Stomach (tissue), 9 donors: ENCODE data around the gene RFC3. TPM values are rescaled to one million over a fixed set of nuclear protein-coding genes. Genes with fewer than 3 reads are reported as not detected.

Source experiments
- DNase-seq, 2 donors: peaks; one replicate each; pipeline versions ENCODE4 v3.0.0 to v3.0.0-alpha.2; 2013 to 2019
- H3K27ac ChIP-seq, 5 donors: fragments of 200-600 bp in 4 of 5; sonication (generic) in 4 of 5; one replicate each; pipeline ENCODE4 v1.5.1; 2013 to 2019; ENCODE audit warnings: mild to moderate bottlenecking in 1 of 5, moderate library complexity in 1 of 5
- H3K27me3 ChIP-seq, 3 donors: fragments of 200-600 bp; sonication (generic); one replicate each; pipeline ENCODE4 v1.5.1; 2017 to 2019; ENCODE audit warnings: mixed run types in 1 of 3
- H3K36me3 ChIP-seq, 4 donors: fragments of 200-600 bp; sonication (generic); 1 replicate in 3 of 4; 2 replicates in 1 of 4; pipeline ENCODE4 v1.5.1; 2016 to 2019
- H3K4me1 ChIP-seq, 4 donors: fragments of 200-600 bp; sonication (generic); one replicate each; pipeline ENCODE4 v1.5.1; 2016 to 2019
- H3K4me3 ChIP-seq, 4 donors: fragments of 200-600 bp; sonication (generic) in 3 of 4; one replicate each; pipeline ENCODE4 v1.5.1; 2016 to 2019; ENCODE audit warnings: mild to moderate bottlenecking in 1 of 4
- H3K9me3 ChIP-seq, 4 donors: fragments of 200-600 bp; sonication (generic); one replicate each; pipeline ENCODE4 v1.5.1; 2016 to 2019
- EP300 ChIP-seq: sonication (generic); formaldehyde crosslinking; IDR thresholded peaks from one replicate; pipeline ENCODE4 v1.6.1; 2017; ENCODE audit warnings: antibody characterized with exemption
- POLR2A ChIP-seq, 4 donors: fragments of 450-650 bp; IDR thresholded peaks; one replicate each; pipeline ENCODE4 v1.6.1; 2016; ENCODE audit warnings: antibody characterized with exemption in 4 of 4, control low read depth in 2 of 4, mild to moderate bottlenecking in 1 of 4, moderate library complexity in 1 of 4
- POLR2AphosphoS5 ChIP-seq, 3 donors: sonication (generic); formaldehyde crosslinking; IDR thresholded peaks; one replicate each; pipeline ENCODE4 v1.6.1; 2016; ENCODE audit warnings: antibody characterized with exemption in 3 of 3
- WGBS, 5 donors: extraction: QIAGEN DNeasy Blood & Tissue Kit in 3 of 5; methylation state at CpG; one replicate each; pipeline versions ENCODE4 v1.1.5 to v1.1.7; 2013 to 2018; 5-methylcytosine and 5-hydroxymethylcytosine counted together
- intact Hi-C: fragments of 100-400 bp; cut with DNase I; formaldehyde crosslinking; loops from one replicate; pipeline ENCODE4 v1.15.1; 2023; ENCODE audit warnings: low total_unique reads
- polyA plus RNA-seq, 3 donors: library from polyadenylated mRNA; stranded (reverse); fragments of 200-250 nt; gene quantifications; one replicate each; pipeline ENCODE4 v1.2.3, GENCODE V29; 2013
- small RNA-seq, 4 donors: library from RNA; depleted of rRNA; stranded (forward); fragments of <200 nt; gene quantifications; one replicate each; pipeline ENCODE3, GENCODE V24; 2016
- total RNA-seq, 5 donors: library from RNA; depleted of rRNA; stranded (reverse); fragments of >200 nt; gene quantifications; one replicate each; pipeline versions ENCODE4 v1.1.0 to v1.2.3, GENCODE V29; 2014 to 2016
- TF ChIP-seq, protein P1 (sequence below), 7 experiments: fragments of 450-650 bp in 4 of 7; fragments of 200-600 bp in 3 of 7; sonication (generic) in 3 of 7; IDR thresholded peaks; one replicate each; pipeline ENCODE4 v1.5.1; 2016 to 2019; ENCODE audit warnings: antibody characterized with exemption in 7 of 7, control low read depth in 2 of 7, mild to moderate bottlenecking in 1 of 7
- donor health status: healthy with polysubstance abuse.
- donor health status: Bipolar disorder and iron deficiency.
- donor health status: healthy.

RFC3 gene
- total and polyA plus RNA-seq, 8 donors, result 0.58 to 27.7 (median 7.8) TPM

DNA sequence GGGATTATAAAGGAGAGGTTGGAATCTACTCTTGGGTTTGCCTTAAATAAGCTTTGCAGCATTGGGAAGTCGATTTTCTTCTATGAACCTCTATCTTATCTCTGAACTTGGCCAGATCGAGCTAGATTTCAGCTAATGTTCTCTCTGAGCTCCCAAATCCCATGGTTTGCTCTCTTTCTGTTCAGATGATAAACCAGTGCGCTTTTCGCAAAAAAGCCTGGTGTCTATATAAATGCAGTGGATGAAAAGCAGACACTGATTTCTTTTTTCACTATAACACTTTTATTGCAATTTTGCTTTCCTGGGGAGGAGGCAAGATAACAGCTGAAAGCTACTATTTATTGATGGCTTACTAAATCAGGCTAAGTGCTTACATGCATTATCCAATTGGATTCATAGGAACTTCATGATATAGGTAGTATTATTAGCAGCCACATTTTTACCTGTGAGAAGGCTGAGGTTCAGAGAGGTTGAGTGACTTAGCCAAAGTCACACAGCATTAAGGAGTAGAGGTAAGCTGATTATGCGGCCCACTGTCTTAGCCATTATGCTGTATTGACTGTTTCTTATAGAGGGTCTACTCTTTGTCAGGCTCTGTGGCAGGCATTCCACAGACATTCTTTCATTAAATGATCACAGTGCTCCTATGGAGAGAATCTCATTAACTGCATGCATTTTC, 58.9 kb downstream of the RFC3 start:
- no peak for DNase-seq
- no peaks in the 10 kb centered on the region for H3K36me3 ChIP-seq
- H3K27ac ChIP-seq, result no peak overlapping the region
- TF ChIP-seq, protein P1, sequence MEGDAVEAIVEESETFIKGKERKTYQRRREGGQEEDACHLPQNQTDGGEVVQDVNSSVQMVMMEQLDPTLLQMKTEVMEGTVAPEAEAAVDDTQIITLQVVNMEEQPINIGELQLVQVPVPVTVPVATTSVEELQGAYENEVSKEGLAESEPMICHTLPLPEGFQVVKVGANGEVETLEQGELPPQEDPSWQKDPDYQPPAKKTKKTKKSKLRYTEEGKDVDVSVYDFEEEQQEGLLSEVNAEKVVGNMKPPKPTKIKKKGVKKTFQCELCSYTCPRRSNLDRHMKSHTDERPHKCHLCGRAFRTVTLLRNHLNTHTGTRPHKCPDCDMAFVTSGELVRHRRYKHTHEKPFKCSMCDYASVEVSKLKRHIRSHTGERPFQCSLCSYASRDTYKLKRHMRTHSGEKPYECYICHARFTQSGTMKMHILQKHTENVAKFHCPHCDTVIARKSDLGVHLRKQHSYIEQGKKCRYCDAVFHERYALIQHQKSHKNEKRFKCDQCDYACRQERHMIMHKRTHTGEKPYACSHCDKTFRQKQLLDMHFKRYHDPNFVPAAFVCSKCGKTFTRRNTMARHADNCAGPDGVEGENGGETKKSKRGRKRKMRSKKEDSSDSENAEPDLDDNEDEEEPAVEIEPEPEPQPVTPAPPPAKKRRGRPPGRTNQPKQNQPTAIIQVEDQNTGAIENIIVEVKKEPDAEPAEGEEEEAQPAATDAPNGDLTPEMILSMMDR (IDR thresholded peaks at IDR 0.05), result no peak
- TF ChIP-seq POLR2A (IDR thresholded peaks at IDR 0.05), result no peak
- TF ChIP-seq EP300, result no peak
- no peak for TF ChIP-seq POLR2AphosphoS5 (IDR thresholded peaks at IDR 0.05)
- H3K4me1 ChIP-seq, result no peaks in the 10 kb centered on the region
- no peaks in the 10 kb centered on the region for H3K27me3 ChIP-seq
- intact Hi-C loops, result no loop called here
- 70 to 78% (median 74%) methylated on average over 5 of the region's 5 CpGs for WGBS, 5 donors
- no peaks in the 10 kb centered on the region for H3K9me3 ChIP-seq
- H3K4me3 ChIP-seq, result no peak overlapping the region

DNA sequence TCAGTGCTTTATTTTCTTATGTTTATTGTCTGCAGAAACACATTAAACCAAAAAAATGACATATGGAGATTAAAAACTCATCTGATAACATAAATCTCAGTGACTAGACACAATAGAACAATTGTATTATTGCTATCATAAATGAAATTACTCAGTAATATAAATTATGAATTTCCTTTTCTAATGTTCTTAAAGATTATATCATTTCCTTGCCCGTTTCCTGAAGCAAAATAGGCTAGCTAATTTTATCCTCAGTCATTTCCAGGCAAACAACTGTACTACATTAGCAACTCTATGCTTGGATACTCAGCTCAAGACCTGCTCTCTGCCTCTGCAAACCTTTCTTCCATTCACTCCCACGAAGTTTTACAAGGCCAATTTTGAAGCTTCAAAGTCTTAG, 61.2 kb downstream of the RFC3 start:
- Histone ChIP-seq H3K9me3 (no peaks in the 10 kb centered on the region), H3K27ac (no peak overlapping the region), H3K36me3 (no peaks in the 10 kb centered on the region), H3K4me3 (no peak overlapping the region), H3K27me3 (no peaks in the 10 kb centered on the region), H3K4me1 (no peaks in the 10 kb centered on the region)
- intact Hi-C loops, result no loop called here
- 55 to 77% (median 70%) methylated on average over 2 of the region's 2 CpGs for WGBS, 5 donors
- TF ChIP-seq, protein P1 (IDR thresholded peaks at IDR 0.05), result no peak
- TF ChIP-seq POLR2A (IDR thresholded peaks at IDR 0.05), result no peak
- TF ChIP-seq POLR2AphosphoS5 (IDR thresholded peaks at IDR 0.05), result no peak
- TF ChIP-seq EP300, result no peak
- no peak for DNase-seq

DNA sequence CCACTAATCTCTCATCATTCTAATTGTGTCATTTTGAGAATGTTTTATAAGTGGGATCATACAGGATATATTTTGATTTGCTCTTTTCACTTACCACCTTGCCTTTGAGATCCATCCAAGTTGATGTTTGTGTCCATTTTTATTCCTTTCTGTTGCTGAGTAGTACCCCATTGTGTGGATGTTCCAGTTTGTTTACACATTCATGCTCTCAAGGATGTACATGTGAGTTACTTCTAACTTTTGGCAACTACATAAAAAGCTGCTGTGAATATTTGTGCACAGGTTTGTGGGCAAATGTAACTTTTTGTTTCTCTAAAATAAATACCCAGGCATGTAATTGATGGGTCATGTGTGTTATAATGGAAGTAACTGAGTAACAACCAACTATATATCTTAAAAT, 64.9 kb downstream of the RFC3 start:
- no peaks in the 10 kb centered on the region for H3K9me3 ChIP-seq
- H3K27ac ChIP-seq, result no peak overlapping the region
- H3K4me3 ChIP-seq, result no peak overlapping the region
- H3K4me1 ChIP-seq, result no peaks in the 10 kb centered on the region
- no peak for DNase-seq
- intact Hi-C loops, result no loop called here
- TF ChIP-seq POLR2A (IDR thresholded peaks at IDR 0.05), result no peak
- TF ChIP-seq, protein P1 (IDR thresholded peaks at IDR 0.05), result no peak
- TF ChIP-seq EP300, result no peak
- TF ChIP-seq POLR2AphosphoS5 (IDR thresholded peaks at IDR 0.05), result no peak
- H3K36me3 ChIP-seq, result no peaks in the 10 kb centered on the region
- H3K27me3 ChIP-seq, result no peaks in the 10 kb centered on the region

DNA sequence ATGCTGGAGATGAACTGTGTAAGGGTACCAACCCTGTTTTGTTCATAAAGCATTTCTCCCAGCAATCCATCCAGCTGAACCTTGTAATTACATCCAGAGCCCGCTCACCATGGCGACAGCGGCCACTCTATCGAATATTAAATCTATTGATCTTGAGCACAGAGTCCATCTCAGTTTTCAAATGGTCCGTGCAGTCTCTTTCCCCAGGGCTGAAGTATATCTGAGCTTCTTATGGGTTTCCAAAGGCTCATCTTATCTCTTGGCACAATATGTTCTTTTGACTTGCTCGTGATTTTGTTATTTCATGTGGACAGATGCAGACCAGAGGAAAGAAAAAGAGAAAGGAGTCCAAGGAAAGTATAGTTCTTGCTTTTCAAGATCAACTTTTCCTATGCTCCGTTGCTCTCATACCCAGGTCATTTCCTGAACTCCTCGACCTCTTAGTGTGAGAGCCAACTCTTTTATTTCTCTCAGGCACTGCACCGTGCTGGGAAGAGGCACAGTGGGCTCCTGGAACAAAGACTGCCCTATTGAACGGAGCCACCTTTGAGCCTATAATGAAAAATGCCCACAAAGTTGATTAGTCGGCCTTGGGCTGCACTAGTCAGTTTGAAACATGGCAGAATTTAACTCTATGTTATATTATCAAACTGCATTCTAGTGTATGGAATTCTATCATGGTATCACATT, 66.7 kb downstream of the RFC3 start:
- no peak for TF ChIP-seq POLR2A (IDR thresholded peaks at IDR 0.05)
- no peak for TF ChIP-seq EP300
- TF ChIP-seq, protein P1 (IDR thresholded peaks at IDR 0.05), result no peak
- WGBS, 5 donors, result 83 to 89% (median 87%) methylated on average over 11 of the region's 11 CpGs

More for the DNA sequence above, 66.7 kb downstream of the RFC3 start:
- Histone ChIP-seq H3K27me3 (no peaks in the 10 kb centered on the region), H3K4me3 (no peak overlapping the region), H3K27ac (no peak overlapping the region), H3K4me1 (no peaks in the 10 kb centered on the region), H3K9me3 (no peaks in the 10 kb centered on the region), H3K36me3 (no peaks in the 10 kb centered on the region)
- DNase-seq, result no peak
- intact Hi-C loops, result no loop called here

Small RNA genes within 50 kb of the gene (small RNA-seq; reads per million reads assigned to genes)
- 0 reads per million in 4 donors for gene RNU5A-4P
